ENCODE measurements around the gene RPL36.

- TF ChIP-seq CTCF (IDR thresholded peaks at IDR 0.05 in 4 of 5, conservative IDR thresholded peaks at IDR 0.05 in 1 of 5) (peak; percentile 94 to 98 (median 95)), POLR2A (IDR thresholded peaks at IDR 0.05) (peak; percentile 86 to 91)
Measured at GRCh38 chr19:5690125-5690954, at the start of gene RPL36.

Measured in gastrocnemius medialis (tissue), 4 donors.